ENCODE measurements around the gene LRRC56.

Gene LRRC56

GRCh38 chr11:504994-505344 lies 32.4 kb upstream of the LRRC56 start:
- Histone ChIP-seq H3K79me2 (peaks cover 12% of the 10 kb centered on the region), H3K9ac (no peak overlapping the region), H3K27ac (no peak overlapping the region), H3K4me3 (ENCODE audit: low read depth, low read length) (peak overlapping the region; percentile 9), H3K27me3 (ENCODE audit: control insufficient read depth, insufficient read depth, low read length) (no peaks in the 10 kb centered on the region), H3K36me3 (ENCODE audit: control insufficient read depth, insufficient read depth, low read length) (no peaks in the 10 kb centered on the region), H3K4me2 (ENCODE audit: low read length) (no peak overlapping the region), H3K9me3 (ENCODE audit: control insufficient read depth, low read length) (no peaks in the 10 kb centered on the region), H3K4me1 (no peaks in the 10 kb centered on the region), H2AFZ (no peak overlapping the region)
- no peak for TF ChIP-seq CTCF (IDR thresholded peaks at IDR 0.05)

- no peaks in the 10 kb centered on the region for H3K36me3 ChIP-seq (ENCODE audit: control insufficient read depth, insufficient read depth, low read length)
- H3K27ac ChIP-seq = peak overlapping the region; percentile 91
- H3K79me2 ChIP-seq = peaks cover 12% of the 10 kb centered on the region
- H3K4me3 ChIP-seq (ENCODE audit: low read depth, low read length) = peak overlapping the region; percentile 95
- TF ChIP-seq CTCF (IDR thresholded peaks at IDR 0.05) = no peak
- no peaks in the 10 kb centered on the region for H3K27me3 ChIP-seq (ENCODE audit: control insufficient read depth, insufficient read depth, low read length)
- peak overlapping the region; percentile 68 for H2AFZ ChIP-seq
- H3K4me1 ChIP-seq = no peaks in the 10 kb centered on the region
- peak overlapping the region; percentile 75 for H3K9ac ChIP-seq
- H3K9me3 ChIP-seq (ENCODE audit: control insufficient read depth, low read length) = no peaks in the 10 kb centered on the region
- peak overlapping the region; percentile 98 for H3K4me2 ChIP-seq (ENCODE audit: low read length)
These were observed 30.9 kb upstream of the LRRC56 start for GRCh38 chr11:506238-506994.

GRCh38 chr11:506995-507726 lies 30.2 kb upstream of the LRRC56 start, which contains the start of gene RNH1:
RNH1 (minus strand) TSS chr11:507242; CDS start chr11:502162, 5,080 bp downstream.
- Histone ChIP-seq H2AFZ (peak within 1 kb of the TSS; percentile 68), H3K9me3 (ENCODE audit: control insufficient read depth, low read length) (no peaks in the 10 kb centered on the region), H3K79me2 (peaks cover 12% of the 10 kb centered on the region), H3K36me3 (ENCODE audit: control insufficient read depth, insufficient read depth, low read length) (no peaks in the 10 kb centered on the region), H3K9ac (peak within 1 kb of the TSS; percentile 75), H3K4me3 (ENCODE audit: low read depth, low read length) (peak within 1 kb of the TSS; percentile 95), H3K4me2 (ENCODE audit: low read length) (peak within 1 kb of the TSS; percentile 98), H3K27ac (peak within 1 kb of the TSS; percentile 91), H3K4me1 (no peaks in the 10 kb centered on the region), H3K27me3 (ENCODE audit: control insufficient read depth, insufficient read depth, low read length) (no peaks in the 10 kb centered on the region)
- TF ChIP-seq CTCF (IDR thresholded peaks at IDR 0.05) = no peak

GRCh38 chr11:507727-508515 lies 29.4 kb upstream of the LRRC56 start:
- no peaks in the 10 kb centered on the region for H3K27me3 ChIP-seq (ENCODE audit: control insufficient read depth, insufficient read depth, low read length)
- H3K4me3 ChIP-seq (ENCODE audit: low read depth, low read length) = peak overlapping the region; percentile 95
- H3K4me2 ChIP-seq (ENCODE audit: low read length) = peak overlapping the region; percentile 60
- H3K79me2 ChIP-seq = peaks cover 12% of the 10 kb centered on the region
- peak overlapping the region; percentile 48 for H2AFZ ChIP-seq
- no peak overlapping the region for H3K9ac ChIP-seq
- TF ChIP-seq CTCF (IDR thresholded peaks at IDR 0.05) = no peak
- no peaks in the 10 kb centered on the region for H3K4me1 ChIP-seq
- H3K9me3 ChIP-seq (ENCODE audit: control insufficient read depth, low read length) = no peaks in the 10 kb centered on the region
- H3K36me3 ChIP-seq (ENCODE audit: control insufficient read depth, insufficient read depth, low read length) = no peaks in the 10 kb centered on the region
- H3K27ac ChIP-seq = no peak overlapping the region

Data from parathyroid adenoma (tissue), 2 donors.